Measurements from ENCODE around the gene PGGHG.
"Not testable (repeated sequence)": the region's sequence is repeated elsewhere in the genome, so short reads cannot be mapped to it uniquely, and the experiment has no call there.

- TF ChIP-seq CTCF (IDR thresholded peaks at IDR 0.05 in 8 of 11, conservative IDR thresholded peaks at IDR 0.05 in 3 of 11) (peak in 1 of 11 experiments; percentile 25), POLR2AphosphoS5 (IDR thresholded peaks at IDR 0.05) (peak in 2 of 3 donors; percentile 40 to 53)
- TF ChIP-seq POLR2A (IDR thresholded peaks at IDR 0.05): not testable (repeated sequence)
These were observed 28.9 kb downstream of the PGGHG start for GRCh38 chr11:317668-318404.

All from spleen (tissue), 7 donors.